Activated T-cell treated with anti-CD3 and anti-CD28 coated beads, Interleukin-2, amount 50 U/mL, for 24 hours (primary cell): ENCODE results near the gene OR2B2.

Source experiments
- DNase-seq: peaks from one replicate; pipeline ENCODE4 v3.0.0-alpha.2; 2020
- H3K27ac Mint-ChIP-seq: 2 replicates; pipeline ENCODE4 v1.8.0; 2020; ENCODE audit warnings: mild to moderate bottlenecking, mixed read lengths
- H3K27me3 Mint-ChIP-seq: 2 replicates; pipeline ENCODE4 v1.8.0; 2020; ENCODE audit warnings: mixed read lengths
- H3K36me3 Mint-ChIP-seq: 2 replicates; pipeline ENCODE4 v1.8.0; 2020; ENCODE audit warnings: low read depth, mixed read lengths
- H3K4me1 Mint-ChIP-seq: 2 replicates; pipeline ENCODE4 v1.8.0; 2020; ENCODE audit warnings: low read depth, mixed read lengths
- H3K4me3 Mint-ChIP-seq: 2 replicates; pipeline ENCODE4 v1.8.0; 2020; ENCODE audit warnings: mild to moderate bottlenecking, moderate library complexity, mixed read lengths
- H3K9me3 Mint-ChIP-seq: 2 replicates; pipeline ENCODE4 v1.8.0; 2020; ENCODE audit warnings: mixed read lengths

OR2B2 gene

GRCh38 chr6:27888566-27888965 lies 23.6 kb downstream of the OR2B2 start:
- no peak for DNase-seq
- H3K36me3 Mint-ChIP-seq: peaks cover 11% of the 10 kb centered on the region
- no peak overlapping the region for H3K4me3 Mint-ChIP-seq
- H3K9me3 Mint-ChIP-seq: no peaks in the 10 kb centered on the region
- no peak overlapping the region for H3K27ac Mint-ChIP-seq
- H3K27me3 Mint-ChIP-seq: no peaks in the 10 kb centered on the region
- H3K4me1 Mint-ChIP-seq: peaks cover 38% of the 10 kb centered on the region

- no peak overlapping the region for H3K27ac Mint-ChIP-seq
- no peaks in the 10 kb centered on the region for H3K9me3 Mint-ChIP-seq
- peaks cover 19% of the 10 kb centered on the region for H3K4me1 Mint-ChIP-seq
- DNase-seq: no peak
- H3K4me3 Mint-ChIP-seq: no peak overlapping the region
- H3K36me3 Mint-ChIP-seq: no peaks in the 10 kb centered on the region
- no peaks in the 10 kb centered on the region for H3K27me3 Mint-ChIP-seq
These were observed 26.1 kb downstream of the OR2B2 start for GRCh38 chr6:27886073-27886472.

- no peak overlapping the region for H3K4me3 Mint-ChIP-seq
- H3K9me3 Mint-ChIP-seq: no peaks in the 10 kb centered on the region
- no peaks in the 10 kb centered on the region for H3K36me3 Mint-ChIP-seq
- no peak overlapping the region for H3K27ac Mint-ChIP-seq
- no peak for DNase-seq
- H3K27me3 Mint-ChIP-seq: no peaks in the 10 kb centered on the region
- no peaks in the 10 kb centered on the region for H3K4me1 Mint-ChIP-seq
These were observed 29.1 kb downstream of the OR2B2 start for GRCh38 chr6:27883136-27883535.

- Mint-ChIP-seq H3K4me1 (no peaks in the 10 kb centered on the region), H3K36me3 (no peaks in the 10 kb centered on the region), H3K9me3 (no peaks in the 10 kb centered on the region), H3K27ac (no peak overlapping the region), H3K27me3 (no peaks in the 10 kb centered on the region), H3K4me3 (no peak overlapping the region)
- no peak for DNase-seq
These were observed 29.6 kb downstream of the OR2B2 start for GRCh38 chr6:27882624-27883023.

- Mint-ChIP-seq H3K27me3 (no peaks in the 10 kb centered on the region), H3K4me3 (no peak overlapping the region), H3K36me3 (no peaks in the 10 kb centered on the region), H3K27ac (no peak overlapping the region), H3K4me1 (no peaks in the 10 kb centered on the region), H3K9me3 (no peaks in the 10 kb centered on the region)
- no peak for DNase-seq
These were observed 32.4 kb downstream of the OR2B2 start for GRCh38 chr6:27879837-27880236.

GRCh38 chr6:27874016-27874415 lies 38.2 kb downstream of the OR2B2 start:
- Mint-ChIP-seq H3K27ac (peak overlapping the region; percentile 98), H3K36me3 (peaks cover 7% of the 10 kb centered on the region), H3K4me3 (peak overlapping the region; percentile 84), H3K4me1 (peaks cover 38% of the 10 kb centered on the region), H3K27me3 (peaks cover 3% of the 10 kb centered on the region), H3K9me3 (no peaks in the 10 kb centered on the region)
- no peak for DNase-seq

GRCh38 chr6:27873021-27873940 lies 38.9 kb downstream of the OR2B2 start:
- H3K27ac Mint-ChIP-seq: peak overlapping the region; percentile 98
- H3K36me3 Mint-ChIP-seq: peaks cover 7% of the 10 kb centered on the region
- peak overlapping the region; percentile 84 for H3K4me3 Mint-ChIP-seq
- peaks cover 3% of the 10 kb centered on the region for H3K27me3 Mint-ChIP-seq
- DNase-seq: peak; percentile 79
- peaks cover 41% of the 10 kb centered on the region for H3K4me1 Mint-ChIP-seq
- no peaks in the 10 kb centered on the region for H3K9me3 Mint-ChIP-seq

GRCh38 chr6:27872642-27873020 lies 39.6 kb downstream of the OR2B2 start:
- Mint-ChIP-seq H3K36me3 (peaks cover 7% of the 10 kb centered on the region), H3K4me1 (peaks cover 46% of the 10 kb centered on the region), H3K27ac (peak overlapping the region; percentile 98), H3K4me3 (peak overlapping the region; percentile 84), H3K9me3 (no peaks in the 10 kb centered on the region), H3K27me3 (peaks cover 3% of the 10 kb centered on the region)
- DNase-seq: no peak

GRCh38 chr6:27871924-27872638 lies 40.1 kb downstream of the OR2B2 start:
- Mint-ChIP-seq H3K27me3 (peaks cover 3% of the 10 kb centered on the region), H3K36me3 (peaks cover 7% of the 10 kb centered on the region), H3K4me1 (peaks cover 49% of the 10 kb centered on the region), H3K27ac (peak overlapping the region; percentile 98), H3K9me3 (no peaks in the 10 kb centered on the region), H3K4me3 (peak overlapping the region; percentile 84)
- peak; percentile 82 for DNase-seq

GRCh38 chr6:27870291-27870870 lies 41.8 kb downstream of the OR2B2 start:
- Mint-ChIP-seq H3K36me3 (peaks cover 14% of the 10 kb centered on the region), H3K4me1 (peaks cover 66% of the 10 kb centered on the region), H3K4me3 (peak overlapping the region; percentile 84), H3K27ac (peak overlapping the region; percentile 70), H3K9me3 (no peaks in the 10 kb centered on the region), H3K27me3 (peaks cover 3% of the 10 kb centered on the region)
- no peak for DNase-seq

- Mint-ChIP-seq H3K27me3 (peaks cover 2% of the 10 kb centered on the region), H3K4me1 (peaks cover 75% of the 10 kb centered on the region), H3K4me3 (no peak overlapping the region)
These were observed 43.9 kb downstream of the OR2B2 start for GRCh38 chr6:27868311-27868710.

GRCh38 chr6:27867945-27868300 lies 44.3 kb downstream of the OR2B2 start:
- H3K4me3 Mint-ChIP-seq: peak overlapping the region; percentile 96
- H3K4me1 Mint-ChIP-seq: peaks cover 73% of the 10 kb centered on the region
- no peak for DNase-seq
- H3K27ac Mint-ChIP-seq: peak overlapping the region; percentile 99
- no peaks in the 10 kb centered on the region for H3K27me3 Mint-ChIP-seq
- H3K9me3 Mint-ChIP-seq: no peaks in the 10 kb centered on the region
- peaks cover 14% of the 10 kb centered on the region for H3K36me3 Mint-ChIP-seq

More at GRCh38 chr6:27868311-27868710, 43.9 kb downstream of the OR2B2 start:
- Mint-ChIP-seq H3K9me3 (no peaks in the 10 kb centered on the region), H3K36me3 (peaks cover 16% of the 10 kb centered on the region), H3K27ac (no peak overlapping the region)
- DNase-seq: no peak

- H3K4me1 Mint-ChIP-seq: peaks cover 69% of the 10 kb centered on the region
- peak overlapping the region; percentile 96 for H3K4me3 Mint-ChIP-seq
- no peaks in the 10 kb centered on the region for H3K27me3 Mint-ChIP-seq
- H3K9me3 Mint-ChIP-seq: no peaks in the 10 kb centered on the region
- DNase-seq: peak; percentile 79
- H3K36me3 Mint-ChIP-seq: peaks cover 14% of the 10 kb centered on the region
- peak overlapping the region; percentile 99 for H3K27ac Mint-ChIP-seq
These were observed 44.9 kb downstream of the OR2B2 start for GRCh38 chr6:27867051-27867944.
